ENCODE results near the gene BAX. TPM values are rescaled to one million over a fixed set of nuclear protein-coding genes. Genes with fewer than 3 reads are reported as not detected.
"Not testable (repeated sequence)": the region's sequence is repeated elsewhere in the genome, so short reads cannot be mapped to it uniquely, and the experiment has no call there.

The BAX gene
- total RNA-seq, 1 donor from 2014 or later, result 171 TPM

- TF ChIP-seq CTCF (conservative IDR thresholded peaks at IDR 0.05), result no peak
- no peaks in the 10 kb centered on the region for H3K27me3 Mint-ChIP-seq (ENCODE audit: low read depth)
- H3K36me3 Mint-ChIP-seq (ENCODE audit: low read depth), result peaks cover 10% of the 10 kb centered on the region
- no peak for DNase-seq (ENCODE audit: low read depth, low spot score)
- no peak overlapping the region for H3K4me3 Mint-ChIP-seq
- no peaks in the 10 kb centered on the region for H3K4me1 Mint-ChIP-seq
- no peak overlapping the region for H3K27ac Mint-ChIP-seq (ENCODE audit: unreplicated experiment)
- H3K9me3 Mint-ChIP-seq, result no peaks in the 10 kb centered on the region
These were observed 33.7 kb upstream of the BAX start for GRCh38 chr19:48920949-48921348.

GRCh38 chr19:48921721-48922500 lies 32.8 kb upstream of the BAX start:
- Mint-ChIP-seq H3K4me1 (no peaks in the 10 kb centered on the region), H3K4me3 (no peak overlapping the region), H3K9me3 (no peaks in the 10 kb centered on the region), H3K27ac (ENCODE audit: unreplicated experiment) (no peak overlapping the region), H3K27me3 (ENCODE audit: low read depth) (peaks cover 2% of the 10 kb centered on the region), H3K36me3 (ENCODE audit: low read depth) (peaks cover 9% of the 10 kb centered on the region)
- TF ChIP-seq CTCF (conservative IDR thresholded peaks at IDR 0.05), result no peak
- no peak for DNase-seq (ENCODE audit: low read depth, low spot score)

- peaks cover 2% of the 10 kb centered on the region for H3K27me3 Mint-ChIP-seq (ENCODE audit: low read depth)
- TF ChIP-seq CTCF (conservative IDR thresholded peaks at IDR 0.05), result no peak
- H3K4me3 Mint-ChIP-seq, result no peak overlapping the region
- H3K36me3 Mint-ChIP-seq (ENCODE audit: low read depth), result peaks cover 9% of the 10 kb centered on the region
- H3K27ac Mint-ChIP-seq (ENCODE audit: unreplicated experiment), result peak overlapping the region; percentile 14
- H3K4me1 Mint-ChIP-seq, result no peaks in the 10 kb centered on the region
- no peaks in the 10 kb centered on the region for H3K9me3 Mint-ChIP-seq
- DNase-seq (ENCODE audit: low read depth, low spot score), result no peak
These were observed 31.9 kb upstream of the BAX start for GRCh38 chr19:48922548-48923490.

GRCh38 chr19:48925240-48925843 lies 29.3 kb upstream of the BAX start:
- peaks cover 4% of the 10 kb centered on the region for H3K27me3 Mint-ChIP-seq (ENCODE audit: low read depth)
- TF ChIP-seq CTCF (conservative IDR thresholded peaks at IDR 0.05), result no peak
- no peaks in the 10 kb centered on the region for H3K9me3 Mint-ChIP-seq
- peaks cover 2% of the 10 kb centered on the region for H3K36me3 Mint-ChIP-seq (ENCODE audit: low read depth)
- H3K4me3 Mint-ChIP-seq, result no peak overlapping the region
- H3K4me1 Mint-ChIP-seq, result no peaks in the 10 kb centered on the region
- no peak for DNase-seq (ENCODE audit: low read depth, low spot score)
- H3K27ac Mint-ChIP-seq (ENCODE audit: unreplicated experiment), result no peak overlapping the region

- not testable (repeated sequence) for H3K27ac Mint-ChIP-seq (ENCODE audit: unreplicated experiment); H3K4me1 Mint-ChIP-seq; H3K27me3 Mint-ChIP-seq (ENCODE audit: low read depth); H3K9me3 Mint-ChIP-seq; H3K36me3 Mint-ChIP-seq (ENCODE audit: low read depth); DNase-seq (ENCODE audit: low read depth, low spot score); H3K4me3 Mint-ChIP-seq
These were observed 28.8 kb upstream of the BAX start for GRCh38 chr19:48925890-48926289.
